Measurements from ENCODE around the gene ARMH3.

ARMH3 gene

DNA sequence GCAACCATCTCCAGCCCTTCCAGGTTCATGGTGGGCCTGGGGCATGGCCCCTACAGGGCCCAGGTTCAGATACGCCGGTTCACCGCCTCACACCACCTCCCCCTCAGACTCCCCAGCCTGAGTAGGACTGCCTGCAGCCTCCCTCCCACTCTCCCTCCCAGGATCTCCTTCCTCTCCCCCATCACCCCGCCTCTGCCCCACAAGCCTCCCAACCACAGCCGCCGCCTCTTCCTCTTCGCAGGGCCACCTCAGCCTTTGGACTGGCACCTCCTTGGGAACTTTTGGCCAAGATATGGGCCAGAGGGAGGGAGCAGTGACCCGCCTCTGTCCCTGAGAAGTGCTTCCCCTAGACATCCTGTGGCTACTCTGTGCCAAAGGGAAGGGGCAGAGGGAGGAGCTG, 221.6 kb downstream of the ARMH3 start:
- Histone ChIP-seq H3K4me3 (replicated peaks; ENCODE audit: low read depth, low read length) (no peak overlapping the region), H3K27me3 (replicated peaks; ENCODE audit: control insufficient read depth, insufficient read depth, low read length) (no peaks in the 10 kb centered on the region), H3K36me3 (ENCODE audit: control insufficient read depth, insufficient read depth, low read length) (no peaks in the 10 kb centered on the region)
- no peak for DNase-seq (ENCODE audit: extremely low read depth, insufficient read length)
- TF ChIP-seq, protein P1, sequence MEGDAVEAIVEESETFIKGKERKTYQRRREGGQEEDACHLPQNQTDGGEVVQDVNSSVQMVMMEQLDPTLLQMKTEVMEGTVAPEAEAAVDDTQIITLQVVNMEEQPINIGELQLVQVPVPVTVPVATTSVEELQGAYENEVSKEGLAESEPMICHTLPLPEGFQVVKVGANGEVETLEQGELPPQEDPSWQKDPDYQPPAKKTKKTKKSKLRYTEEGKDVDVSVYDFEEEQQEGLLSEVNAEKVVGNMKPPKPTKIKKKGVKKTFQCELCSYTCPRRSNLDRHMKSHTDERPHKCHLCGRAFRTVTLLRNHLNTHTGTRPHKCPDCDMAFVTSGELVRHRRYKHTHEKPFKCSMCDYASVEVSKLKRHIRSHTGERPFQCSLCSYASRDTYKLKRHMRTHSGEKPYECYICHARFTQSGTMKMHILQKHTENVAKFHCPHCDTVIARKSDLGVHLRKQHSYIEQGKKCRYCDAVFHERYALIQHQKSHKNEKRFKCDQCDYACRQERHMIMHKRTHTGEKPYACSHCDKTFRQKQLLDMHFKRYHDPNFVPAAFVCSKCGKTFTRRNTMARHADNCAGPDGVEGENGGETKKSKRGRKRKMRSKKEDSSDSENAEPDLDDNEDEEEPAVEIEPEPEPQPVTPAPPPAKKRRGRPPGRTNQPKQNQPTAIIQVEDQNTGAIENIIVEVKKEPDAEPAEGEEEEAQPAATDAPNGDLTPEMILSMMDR (IDR thresholded peaks at IDR 0.05; ENCODE audit: insufficient read depth, low read length, poor library complexity, severe bottlenecking) = no peak

DNA sequence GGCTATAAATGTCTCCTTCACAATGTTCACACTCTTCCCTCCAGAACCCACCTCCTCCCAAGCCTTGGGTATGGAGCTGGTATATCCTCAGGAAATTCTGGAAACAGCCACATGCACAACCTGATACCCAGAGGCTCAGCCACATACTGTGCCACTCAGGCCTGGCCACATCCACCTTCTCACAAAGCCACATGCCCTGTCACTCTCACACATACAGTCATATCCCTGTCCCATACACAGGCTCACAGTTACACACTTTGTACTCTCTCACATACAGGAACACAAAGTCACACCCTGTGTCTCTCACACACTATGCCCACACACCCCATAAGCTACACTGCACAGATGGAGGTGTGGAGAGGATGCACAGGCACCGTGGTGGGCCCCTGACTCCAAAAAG, 222.5 kb downstream of the ARMH3 start:
- H3K27me3 ChIP-seq (replicated peaks; ENCODE audit: control insufficient read depth, insufficient read depth, low read length) = no peaks in the 10 kb centered on the region
- H3K4me3 ChIP-seq (replicated peaks; ENCODE audit: low read depth, low read length) = no peak overlapping the region
- no peak for DNase-seq (ENCODE audit: extremely low read depth, insufficient read length)
- TF ChIP-seq, protein P1 (IDR thresholded peaks at IDR 0.05; ENCODE audit: insufficient read depth, low read length, poor library complexity, severe bottlenecking) = no peak
- no peaks in the 10 kb centered on the region for H3K36me3 ChIP-seq (ENCODE audit: control insufficient read depth, insufficient read depth, low read length)

DNA sequence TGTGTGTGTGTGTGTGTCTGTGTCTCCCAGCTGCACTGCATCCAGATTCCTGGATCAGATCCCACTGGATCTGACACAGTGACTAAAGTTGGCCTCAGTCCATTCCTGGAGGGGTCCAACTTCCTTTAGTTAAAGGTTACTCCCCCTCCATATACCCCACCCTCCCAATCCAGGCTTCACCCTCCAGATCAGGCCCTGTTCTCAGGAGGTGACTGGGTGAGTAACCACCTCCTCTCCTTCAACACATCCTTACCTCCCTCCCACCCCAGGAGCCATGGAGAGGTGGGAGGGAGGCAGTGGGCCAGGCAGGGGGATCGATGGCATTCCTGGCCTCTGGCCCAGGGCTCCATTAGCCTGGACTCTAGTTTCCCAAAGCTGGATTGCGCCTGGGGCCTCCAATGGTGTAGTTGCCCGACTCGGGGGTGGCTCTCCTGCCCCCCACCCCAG, 223.6 kb downstream of the ARMH3 start:
- Histone ChIP-seq H3K36me3 (ENCODE audit: control insufficient read depth, insufficient read depth, low read length) (no peaks in the 10 kb centered on the region; the same call in 1 of the 2 replicates), H3K27me3 (replicated peaks; ENCODE audit: control insufficient read depth, insufficient read depth, low read length) (no peaks in the 10 kb centered on the region)
- TF ChIP-seq, protein P1 (IDR thresholded peaks at IDR 0.05; ENCODE audit: insufficient read depth, low read length, poor library complexity, severe bottlenecking) = no peak

DNA sequence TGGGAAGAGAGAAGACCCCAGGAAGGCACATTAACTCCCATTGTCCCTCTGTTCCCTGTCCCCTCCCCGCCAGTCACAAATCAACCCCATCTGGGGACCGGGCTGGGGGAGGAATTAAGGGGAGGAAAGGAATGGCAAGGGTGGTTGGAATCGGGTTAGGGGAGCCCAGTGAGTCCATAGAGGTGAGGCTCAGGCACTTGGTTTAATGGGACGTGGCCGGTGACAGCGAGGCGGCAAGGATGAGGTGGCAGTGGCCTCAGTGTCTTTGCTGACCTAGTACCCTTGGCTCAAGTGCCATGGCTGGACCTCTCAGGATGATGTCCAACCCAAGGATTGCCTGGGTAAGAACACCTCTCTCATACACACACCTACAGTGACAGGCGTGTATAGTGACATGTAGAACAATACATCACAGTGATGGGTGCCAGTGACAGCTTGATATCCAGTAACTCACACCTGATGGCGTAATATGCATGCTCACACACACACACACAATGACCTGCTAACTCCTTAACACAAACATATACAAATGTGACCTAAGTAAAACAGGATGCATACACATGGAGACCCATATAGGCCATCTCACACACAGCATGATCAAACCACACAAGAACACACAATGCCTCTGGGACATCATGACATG, 224.7 kb downstream of the ARMH3 start:
- H3K27me3 ChIP-seq (replicated peaks; ENCODE audit: control insufficient read depth, insufficient read depth, low read length) = no peaks in the 10 kb centered on the region
- DNase-seq (ENCODE audit: extremely low read depth, insufficient read length) = no peak
- TF ChIP-seq, protein P1 (IDR thresholded peaks at IDR 0.05; ENCODE audit: insufficient read depth, low read length, poor library complexity, severe bottlenecking) = no peak
- peak overlapping the region; percentile 65 for H3K4me3 ChIP-seq (replicated peaks; ENCODE audit: low read depth, low read length)
- H3K36me3 ChIP-seq (ENCODE audit: control insufficient read depth, insufficient read depth, low read length) = no peaks in the 10 kb centered on the region; the same call in 1 of the 2 replicates

More for the DNA sequence above, 223.6 kb downstream of the ARMH3 start:
- no peak overlapping the region for H3K4me3 ChIP-seq (replicated peaks; ENCODE audit: low read depth, low read length)
- DNase-seq (ENCODE audit: extremely low read depth, insufficient read length) = no peak

DNA sequence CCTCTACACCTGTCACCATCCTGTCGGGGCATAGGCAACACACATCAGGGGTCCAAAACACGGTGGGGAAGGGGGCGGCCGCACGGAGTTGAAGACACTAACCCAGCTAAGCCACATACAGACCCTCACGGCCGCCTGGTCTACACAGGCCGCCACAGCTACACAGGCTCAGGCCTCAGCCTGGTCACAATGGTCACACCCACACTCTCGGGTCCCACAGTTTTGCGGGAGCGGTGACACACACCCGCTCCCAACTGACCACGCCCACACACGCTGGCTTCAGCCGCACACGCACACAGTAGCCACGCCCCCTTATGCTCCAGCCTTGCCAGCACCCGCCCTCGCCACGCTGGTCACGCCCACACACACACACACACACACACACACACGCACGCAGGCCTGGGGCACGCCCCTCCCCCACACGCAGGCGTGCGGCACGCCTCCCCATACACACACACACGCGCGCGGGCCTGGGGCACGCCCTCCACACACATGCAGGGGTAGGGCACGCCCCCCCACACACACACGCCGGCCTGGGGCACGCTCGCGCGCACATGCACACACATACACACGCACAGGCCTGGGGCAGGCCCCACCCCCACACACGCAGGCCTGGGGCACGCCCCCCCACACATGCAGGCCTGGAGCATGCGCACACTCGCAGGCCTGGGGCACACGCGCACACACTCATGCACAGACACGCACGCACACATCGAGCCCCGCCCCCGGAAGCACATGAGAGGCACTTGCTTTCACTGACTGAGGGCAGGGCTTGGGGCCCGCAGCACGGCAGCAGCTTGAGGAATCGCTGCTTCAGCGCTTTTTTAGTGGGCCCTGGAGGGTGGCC, 225.4 kb downstream of the ARMH3 start:
- no peaks in the 10 kb centered on the region for H3K27me3 ChIP-seq (replicated peaks; ENCODE audit: control insufficient read depth, insufficient read depth, low read length)
- TF ChIP-seq, protein P1 (IDR thresholded peaks at IDR 0.05; ENCODE audit: insufficient read depth, low read length, poor library complexity, severe bottlenecking) = no peak
- peak; percentile 90 for DNase-seq (ENCODE audit: extremely low read depth, insufficient read length)
- no peaks in the 10 kb centered on the region; the same call in 1 of the 2 replicates for H3K36me3 ChIP-seq (ENCODE audit: control insufficient read depth, insufficient read depth, low read length)
- H3K4me3 ChIP-seq (replicated peaks; ENCODE audit: low read depth, low read length) = peak overlapping the region; percentile 65
